Rectal smooth muscle tissue (tissue), 1 donor: ENCODE measurements around the gene GEMIN7.
A peak's percentile ranks its signal among the peaks of the same experiment; 100 is the strongest.

Experiments used
- H3K27ac ChIP-seq: one replicate; pipeline ENCODE4 v1.7.0; 2013; ENCODE audit warnings: low read depth, low read length, inconsistent platforms
- H3K27me3 ChIP-seq: one replicate; pipeline ENCODE4 v1.7.0; 2013; ENCODE audit warnings: low read length; ENCODE audit not compliant: control insufficient read depth, insufficient read depth
- H3K36me3 ChIP-seq: one replicate; pipeline ENCODE4 v1.7.0; 2013; ENCODE audit warnings: low read length; ENCODE audit not compliant: control insufficient read depth, insufficient read depth
- H3K4me1 ChIP-seq: one replicate; pipeline ENCODE4 v1.7.0; 2013; ENCODE audit warnings: low read length; ENCODE audit not compliant: control insufficient read depth, insufficient read depth
- H3K4me3 ChIP-seq: one replicate; pipeline ENCODE4 v1.7.0; 2013; ENCODE audit warnings: low read length
- H3K9ac ChIP-seq: one replicate; pipeline ENCODE4 v1.7.0; 2013; ENCODE audit warnings: low read length

The GEMIN7 gene

GRCh38 chr19:45047188-45047797, 31.8 kb upstream of the GEMIN7 start:
- no peak overlapping the region for H3K9ac ChIP-seq
- H3K36me3 ChIP-seq, result peaks cover 12% of the 10 kb centered on the region

GRCh38 chr19:45049073-45049736, 29.9 kb upstream of the GEMIN7 start:
- Histone ChIP-seq H3K27ac (peak overlapping the region; percentile 22), H3K4me3 (no peak overlapping the region), H3K27me3 (no peaks in the 10 kb centered on the region), H3K9ac (no peak overlapping the region), H3K36me3 (peaks cover 15% of the 10 kb centered on the region), H3K4me1 (peaks cover 4% of the 10 kb centered on the region)

More at GRCh38 chr19:45047188-45047797, 31.8 kb upstream of the GEMIN7 start:
- H3K27ac ChIP-seq, result no peak overlapping the region
- no peaks in the 10 kb centered on the region for H3K27me3 ChIP-seq
- H3K4me1 ChIP-seq, result peaks cover 4% of the 10 kb centered on the region
- H3K4me3 ChIP-seq, result no peak overlapping the region

- no peak overlapping the region for H3K9ac ChIP-seq
- peaks cover 18% of the 10 kb centered on the region for H3K36me3 ChIP-seq
- H3K27ac ChIP-seq, result no peak overlapping the region
- no peaks in the 10 kb centered on the region for H3K27me3 ChIP-seq
- H3K4me3 ChIP-seq, result no peak overlapping the region
- H3K4me1 ChIP-seq, result peaks cover 4% of the 10 kb centered on the region
These were observed 29.0 kb upstream of the GEMIN7 start for GRCh38 chr19:45050036-45050435.

- Histone ChIP-seq H3K27me3 (no peaks in the 10 kb centered on the region), H3K4me1 (peaks cover 4% of the 10 kb centered on the region), H3K9ac (no peak overlapping the region), H3K36me3 (peaks cover 28% of the 10 kb centered on the region), H3K27ac (no peak overlapping the region), H3K4me3 (no peak overlapping the region)
These were observed 27.0 kb upstream of the GEMIN7 start for GRCh38 chr19:45051929-45052579.

GRCh38 chr19:45056831-45057230, 22.2 kb upstream of the GEMIN7 start:
- Histone ChIP-seq H3K4me1 (no peaks in the 10 kb centered on the region), H3K36me3 (peaks cover 69% of the 10 kb centered on the region), H3K27ac (no peak overlapping the region), H3K9ac (no peak overlapping the region), H3K27me3 (no peaks in the 10 kb centered on the region), H3K4me3 (no peak overlapping the region)

GRCh38 chr19:45057444-45057843, 21.6 kb upstream of the GEMIN7 start:
- Histone ChIP-seq H3K27ac (no peak overlapping the region), H3K27me3 (no peaks in the 10 kb centered on the region), H3K36me3 (peaks cover 71% of the 10 kb centered on the region), H3K4me3 (no peak overlapping the region), H3K4me1 (no peaks in the 10 kb centered on the region), H3K9ac (no peak overlapping the region)

- Histone ChIP-seq H3K27ac (no peak overlapping the region), H3K4me3 (no peak overlapping the region), H3K9ac (no peak overlapping the region), H3K4me1 (no peaks in the 10 kb centered on the region), H3K27me3 (no peaks in the 10 kb centered on the region), H3K36me3 (peaks cover 71% of the 10 kb centered on the region)
These were observed 20.4 kb upstream of the GEMIN7 start for GRCh38 chr19:45058622-45059159.

GRCh38 chr19:45059258-45059965, 19.6 kb upstream of the GEMIN7 start:
- Histone ChIP-seq H3K9ac (no peak overlapping the region), H3K36me3 (peaks cover 69% of the 10 kb centered on the region)

GRCh38 chr19:45061965-45062364, 17.1 kb upstream of the GEMIN7 start:
- Histone ChIP-seq H3K4me1 (no peaks in the 10 kb centered on the region), H3K4me3 (no peak overlapping the region), H3K9ac (no peak overlapping the region), H3K36me3 (peaks cover 63% of the 10 kb centered on the region), H3K27ac (no peak overlapping the region), H3K27me3 (no peaks in the 10 kb centered on the region)

More at GRCh38 chr19:45059258-45059965, 19.6 kb upstream of the GEMIN7 start:
- Histone ChIP-seq H3K4me3 (no peak overlapping the region), H3K4me1 (no peaks in the 10 kb centered on the region), H3K27ac (no peak overlapping the region), H3K27me3 (no peaks in the 10 kb centered on the region)

- H3K4me3 ChIP-seq, result no peak overlapping the region
- peaks cover 53% of the 10 kb centered on the region for H3K36me3 ChIP-seq
- H3K4me1 ChIP-seq, result no peaks in the 10 kb centered on the region
- H3K27ac ChIP-seq, result no peak overlapping the region
- no peaks in the 10 kb centered on the region for H3K27me3 ChIP-seq
- no peak overlapping the region for H3K9ac ChIP-seq
These were observed 14.9 kb upstream of the GEMIN7 start for GRCh38 chr19:45063851-45064801.

- Histone ChIP-seq H3K36me3 (peaks cover 43% of the 10 kb centered on the region), H3K4me1 (no peaks in the 10 kb centered on the region), H3K4me3 (no peak overlapping the region), H3K27me3 (no peaks in the 10 kb centered on the region), H3K27ac (no peak overlapping the region), H3K9ac (no peak overlapping the region)
These were observed 12.0 kb upstream of the GEMIN7 start for GRCh38 chr19:45066921-45067661.
